ENCODE results near the gene SLC39A11. TPM values are rescaled to one million over a fixed set of nuclear protein-coding genes. Genes with fewer than 3 reads are reported as not detected.

SLC39A11 gene
- total and polyA plus RNA-seq, 2 of the 13 experiments (the other 11 are each of a cell fraction or from before 2014, with no cell fraction given) = 17.2 to 31.5 TPM

GRCh38 chr17:72833128-72833765, 259.2 kb downstream of the SLC39A11 start:
- H3K27ac ChIP-seq (ENCODE audit: extremely low read length, insufficient read depth, low read length) = no peak overlapping the region
- FAIRE-seq (no peak), ATAC-seq (no peak), DNase-seq (ENCODE audit: low spot score) (no peak)
- 96% methylated on average over 4 of the region's 4 CpGs for WGBS (ENCODE audit: low lambda C conversion rate)
- H3K9me3 ChIP-seq (ENCODE audit: low read length) = no peaks in the 10 kb centered on the region
- in situ Hi-C loops (cut with HindIII; ENCODE audit: extremely low pct_ligation_motif_present, low pct_unique_long_range_greater_than_20kb) (no loop called here), intact Hi-C loops (cut with micrococcal nuclease; ENCODE audit: unreplicated experiment) (no loop called here)
- no peak overlapping the region for H3K4me2 ChIP-seq (ENCODE audit: low read depth, low read length)
- peaks cover 15% of the 10 kb centered on the region for H3K4me1 ChIP-seq (ENCODE audit: insufficient read depth, low read length)
- ChIA-PET POLR2A (no interaction called here), CTCF (ENCODE audit: low intra/inter-chr PET ratio, low total read pairs) (no interaction called here)
- no peaks in the 10 kb centered on the region for H3K79me2 ChIP-seq (ENCODE audit: insufficient read depth, low read length)
- no peak overlapping the region for H3K4me3 ChIP-seq (replicated peaks in 1 of 3; ENCODE audit: insufficient read depth in 1 of 3, low read depth in 2 of 3, low read length in 3 of 3)
- BruUV-seq (replicated peaks) = no TSS peak
- TF ChIP-seq ZNF354B (CRISPR knock-in tag; IDR thresholded peaks at IDR 0.05) = no peak
- TF ChIP-seq RBM22 (optimal IDR thresholded peaks at IDR 0.05; ENCODE audit: low read length) = peak; percentile 17
- TF ChIP-seq PRDM4 (CRISPR knock-in tag; IDR thresholded peaks at IDR 0.05; ENCODE audit: borderline replicate concordance) = no peak
- no peaks in the 10 kb centered on the region for H3K27me3 ChIP-seq (ENCODE audit: control insufficient read depth in 1 of 2, insufficient read depth in 2 of 2, low read length in 2 of 2)
- H2AFZ ChIP-seq (ENCODE audit: low read length) = no peak overlapping the region
- no peak overlapping the region for H3K9ac ChIP-seq (ENCODE audit: insufficient read depth, low read depth, low read length)
- no peaks in the 10 kb centered on the region for H3K36me3 ChIP-seq (replicated peaks in 1 of 2; ENCODE audit: control insufficient read depth in 1 of 2, insufficient read depth in 2 of 2, low read length in 2 of 2)
- H4K20me1 ChIP-seq (ENCODE audit: insufficient read depth, low read length) = no peaks in the 10 kb centered on the region

- CTCF ChIA-PET (ENCODE audit: low intra/inter-chr PET ratio, low total read pairs) = no interaction called here
- TF ChIP-seq NFYC (CRISPR knock-in tag; IDR thresholded peaks at IDR 0.05) (no peak), TFAP4 (IDR thresholded peaks at IDR 0.05; ENCODE audit: borderline replicate concordance, low read depth) (no peak)
- intact Hi-C loops (cut with micrococcal nuclease; ENCODE audit: unreplicated experiment) = no loop called here
Observed at GRCh38 chr17:72832306-72832705, 260.2 kb downstream of the SLC39A11 start.

More at GRCh38 chr17:72832306-72832705, 260.2 kb downstream of the SLC39A11 start:
- Histone ChIP-seq H3K4me2 (ENCODE audit: low read depth, low read length) (no peak overlapping the region), H3K27me3 (ENCODE audit: control insufficient read depth in 1 of 2, insufficient read depth in 2 of 2, low read length in 2 of 2) (no peaks in the 10 kb centered on the region), H3K9ac (ENCODE audit: insufficient read depth, low read depth, low read length) (no peak overlapping the region), H3K4me3 (replicated peaks in 1 of 3; ENCODE audit: insufficient read depth in 1 of 3, low read depth in 2 of 3, low read length in 3 of 3) (no peak overlapping the region), H3K79me2 (ENCODE audit: insufficient read depth, low read length) (no peaks in the 10 kb centered on the region), H2AFZ (ENCODE audit: low read length) (no peak overlapping the region), H3K9me3 (ENCODE audit: low read length) (no peaks in the 10 kb centered on the region), H3K36me3 (replicated peaks in 1 of 2; ENCODE audit: control insufficient read depth in 1 of 2, insufficient read depth in 2 of 2, low read length in 2 of 2) (no peaks in the 10 kb centered on the region), H3K4me1 (ENCODE audit: insufficient read depth, low read length) (peaks cover 5% of the 10 kb centered on the region), H3K27ac (ENCODE audit: extremely low read length, insufficient read depth, low read length) (no peak overlapping the region), H4K20me1 (ENCODE audit: insufficient read depth, low read length) (no peaks in the 10 kb centered on the region)
- no peak for DNase-seq (ENCODE audit: low spot score)
- in situ Hi-C loops (cut with HindIII; ENCODE audit: extremely low pct_ligation_motif_present, low pct_unique_long_range_greater_than_20kb) = no loop called here
- FAIRE-seq = no peak
- WGBS (ENCODE audit: low lambda C conversion rate) = 92% methylated on average over 6 of the region's 6 CpGs
- no peak for ATAC-seq
- POLR2A ChIA-PET = no interaction called here
- no TSS peak for BruUV-seq (replicated peaks)

All from HepG2 (cell line).